BJ (cell line): ENCODE data around the gene GTF2IRD1. TPM values are rescaled to one million over a fixed set of nuclear protein-coding genes. Genes with fewer than 3 reads are reported as not detected.
A peak's percentile ranks its signal among the peaks of the same experiment; 100 is the strongest.

Source experiments
- CTCF ChIA-PET: fragments of 350-600 bp; formaldehyde crosslinking; extraction: SDS; loops from one replicate; lab custom pipeline; 2021; ENCODE audit warnings: antibody characterized with exemption, inconsistent platforms; lab: Yijun Ruan, JAX
- POLR2A ChIA-PET: fragments of 300-600 bp; sonication (Branson Sonifier 250); formaldehyde crosslinking; extraction: SDS; loops from one replicate; lab custom pipeline; 2021; ENCODE audit warnings: antibody characterized with exemption; lab: Charles Lee
- DNase-seq: peaks from one replicate; pipeline ENCODE4 v3.0.0-alpha.2; 2011; ENCODE audit warnings: low read depth
- H3K27me3 ChIP-seq: 2 replicates; pipeline ENCODE4 v1.6.0; 2011; ENCODE audit warnings: low read length; ENCODE audit not compliant: control insufficient read depth, insufficient read depth
- H3K36me3 ChIP-seq: 2 replicates; pipeline ENCODE4 v1.5.1; 2011; ENCODE audit warnings: low read length; ENCODE audit not compliant: control insufficient read depth, insufficient read depth
- H3K4me3 ChIP-seq: 2 replicates; pipeline ENCODE4 v1.5.1; 2011; ENCODE audit warnings: low read depth, mild to moderate bottlenecking, control low read depth, low read length
- polyA plus RNA-seq: library from polyadenylated mRNA; depleted of rRNA; stranded (reverse); fragments of >200 nt; gene quantifications from 2 replicates; pipeline ENCODE4 v1.2.3, GENCODE V29; 2011
- TF ChIP-seq, protein P1 (sequence below): IDR thresholded peaks from 2 replicates; pipeline ENCODE4 v1.5.1; 2011; ENCODE audit warnings: low read depth, mild to moderate bottlenecking, control low read depth, inconsistent platforms, low read length, moderate library complexity; ENCODE audit not compliant: insufficient read depth

GTF2IRD1 gene
- polyA plus RNA-seq, 1 experiment, result 29.0 TPM

DNA sequence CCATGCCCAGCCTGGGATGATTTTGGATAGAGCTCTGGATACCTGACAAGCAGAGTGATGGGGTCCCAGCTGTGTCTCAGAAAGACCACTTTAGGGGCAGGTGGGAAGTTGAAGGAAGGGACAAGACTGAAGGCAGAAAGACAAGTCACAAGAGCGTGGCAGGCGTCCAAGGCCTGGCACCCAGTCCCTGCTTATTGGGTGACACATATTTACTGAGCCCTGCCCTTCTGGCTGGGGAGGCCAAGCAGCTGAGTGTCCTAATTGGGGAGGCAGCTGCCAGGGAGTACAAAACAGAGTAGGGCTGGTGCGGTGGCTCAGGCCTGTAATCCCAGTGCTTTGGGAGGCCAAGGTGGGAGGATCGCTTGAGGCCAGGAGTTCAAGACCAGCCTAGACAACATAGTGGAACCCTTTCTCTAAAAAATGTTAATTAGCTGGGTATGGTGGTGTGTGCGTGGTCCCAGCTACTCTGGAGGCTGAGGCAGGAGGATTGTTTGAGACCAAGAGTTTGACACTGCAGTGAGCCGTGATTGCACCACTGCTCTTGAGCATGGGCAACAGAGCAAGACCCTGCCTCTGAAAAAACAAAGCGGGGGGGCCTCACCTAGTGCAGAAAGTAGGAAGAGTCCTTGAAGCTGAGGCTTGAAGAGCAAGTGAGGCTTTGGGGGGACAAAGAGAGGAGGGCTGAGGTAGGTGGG is 150.8 kb downstream of the GTF2IRD1 start:
- Histone ChIP-seq H3K36me3 (peaks cover 9% of the 10 kb centered on the region), H3K27me3 (no peaks in the 10 kb centered on the region), H3K4me3 (no peak overlapping the region)
- POLR2A ChIA-PET, result no interaction called here
- DNase-seq, result no peak
- TF ChIP-seq, protein P1, sequence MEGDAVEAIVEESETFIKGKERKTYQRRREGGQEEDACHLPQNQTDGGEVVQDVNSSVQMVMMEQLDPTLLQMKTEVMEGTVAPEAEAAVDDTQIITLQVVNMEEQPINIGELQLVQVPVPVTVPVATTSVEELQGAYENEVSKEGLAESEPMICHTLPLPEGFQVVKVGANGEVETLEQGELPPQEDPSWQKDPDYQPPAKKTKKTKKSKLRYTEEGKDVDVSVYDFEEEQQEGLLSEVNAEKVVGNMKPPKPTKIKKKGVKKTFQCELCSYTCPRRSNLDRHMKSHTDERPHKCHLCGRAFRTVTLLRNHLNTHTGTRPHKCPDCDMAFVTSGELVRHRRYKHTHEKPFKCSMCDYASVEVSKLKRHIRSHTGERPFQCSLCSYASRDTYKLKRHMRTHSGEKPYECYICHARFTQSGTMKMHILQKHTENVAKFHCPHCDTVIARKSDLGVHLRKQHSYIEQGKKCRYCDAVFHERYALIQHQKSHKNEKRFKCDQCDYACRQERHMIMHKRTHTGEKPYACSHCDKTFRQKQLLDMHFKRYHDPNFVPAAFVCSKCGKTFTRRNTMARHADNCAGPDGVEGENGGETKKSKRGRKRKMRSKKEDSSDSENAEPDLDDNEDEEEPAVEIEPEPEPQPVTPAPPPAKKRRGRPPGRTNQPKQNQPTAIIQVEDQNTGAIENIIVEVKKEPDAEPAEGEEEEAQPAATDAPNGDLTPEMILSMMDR, result no peak
- CTCF ChIA-PET, result interaction anchor here (0.6 to 1.4 kb wide), 3 partner anchors 17 to 187 kb away, joined by 3 to 4 read pairs (median 3); no protein-coding TSS in a partner anchor

DNA sequence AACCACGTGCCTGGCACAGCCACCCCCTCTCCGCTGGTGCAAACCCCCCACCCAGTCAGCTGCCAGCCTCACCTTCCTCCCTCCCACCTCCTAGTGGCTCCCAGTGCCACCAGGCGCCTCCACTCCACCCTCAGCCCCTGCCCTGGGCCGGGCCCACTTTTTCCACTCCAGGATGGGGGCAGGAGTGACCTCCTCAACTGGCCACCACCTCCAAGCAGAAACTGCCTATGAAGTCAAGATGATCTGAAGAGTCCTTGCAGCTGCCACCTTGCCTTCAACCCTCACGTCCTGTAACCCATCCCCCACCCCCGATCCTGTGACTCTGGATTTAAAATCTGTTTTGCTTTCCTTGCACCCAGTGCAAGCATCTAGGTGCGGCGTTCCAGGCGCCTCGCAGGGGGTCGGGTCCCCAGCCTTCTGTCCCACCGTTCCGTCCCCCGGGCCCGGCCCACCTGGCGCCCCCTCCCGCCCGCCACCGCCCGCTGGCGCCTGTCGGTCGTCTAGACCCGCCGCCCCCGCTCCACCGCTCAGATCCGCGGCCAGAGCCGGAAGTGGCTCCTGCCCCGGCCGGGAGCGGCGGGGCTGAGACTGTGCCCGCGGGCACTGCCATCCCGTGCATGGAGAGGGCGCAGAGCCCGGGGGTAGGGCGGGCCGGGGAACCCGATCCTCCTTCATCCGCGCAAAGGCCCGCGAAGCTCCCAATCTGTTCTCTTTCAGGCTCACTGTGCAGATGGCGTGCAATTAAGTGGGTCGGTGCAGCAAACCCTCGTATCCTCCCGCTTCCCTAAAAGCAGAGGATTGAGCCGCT is 152.6 kb downstream of the GTF2IRD1 start:
- no peaks in the 10 kb centered on the region for H3K27me3 ChIP-seq
- TF ChIP-seq, protein P1, result no peak
- ChIA-PET CTCF (no interaction called here), POLR2A (no interaction called here)
- H3K36me3 ChIP-seq, result peaks cover 3% of the 10 kb centered on the region; the same call in 1 of the 2 replicates
- DNase-seq, result no peak
- H3K4me3 ChIP-seq, result peak overlapping the region; percentile 28

DNA sequence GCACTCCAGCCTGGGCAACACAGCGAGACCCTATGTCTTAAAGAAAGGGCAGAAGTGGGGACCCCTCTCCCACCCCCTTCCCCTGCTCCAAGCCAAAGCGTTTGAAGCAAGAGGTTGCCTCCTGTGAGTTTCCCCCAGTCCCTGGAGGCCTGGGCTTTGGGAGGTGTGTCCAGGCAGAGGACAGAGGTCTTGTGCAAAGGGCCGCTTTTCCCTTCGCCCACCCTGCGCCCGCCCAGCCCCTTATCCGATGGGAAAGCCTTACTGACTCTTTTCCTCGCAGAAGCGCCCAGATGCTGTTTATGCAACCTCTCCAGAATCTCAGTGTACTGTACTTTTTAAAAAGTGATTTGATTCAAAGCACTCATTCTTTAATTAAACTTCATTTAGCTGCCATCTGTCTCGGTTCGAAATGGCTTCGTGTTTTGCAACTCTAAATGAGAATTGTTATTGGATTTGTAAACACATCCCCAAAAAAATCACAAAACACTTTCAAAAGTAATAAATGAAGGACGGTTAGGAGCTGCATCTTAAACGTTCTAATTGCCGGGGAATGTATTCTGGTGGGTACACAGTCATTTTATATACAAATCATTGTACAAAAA is 153.3 kb downstream of the GTF2IRD1 start:
- CTCF ChIA-PET, result interaction anchor here (0.6 to 1.1 kb wide), 2 partner anchors 24 to 25 kb away, joined by 3 read pairs; no protein-coding TSS in a partner anchor
- TF ChIP-seq, protein P1, result no peak
- Histone ChIP-seq H3K27me3 (no peaks in the 10 kb centered on the region), H3K36me3 (peaks cover 3% of the 10 kb centered on the region; the same call in 1 of the 2 replicates), H3K4me3 (peak overlapping the region; percentile 28; the same call in 1 of the 2 replicates)
- DNase-seq, result no peak
- POLR2A ChIA-PET, result no interaction called here

DNA sequence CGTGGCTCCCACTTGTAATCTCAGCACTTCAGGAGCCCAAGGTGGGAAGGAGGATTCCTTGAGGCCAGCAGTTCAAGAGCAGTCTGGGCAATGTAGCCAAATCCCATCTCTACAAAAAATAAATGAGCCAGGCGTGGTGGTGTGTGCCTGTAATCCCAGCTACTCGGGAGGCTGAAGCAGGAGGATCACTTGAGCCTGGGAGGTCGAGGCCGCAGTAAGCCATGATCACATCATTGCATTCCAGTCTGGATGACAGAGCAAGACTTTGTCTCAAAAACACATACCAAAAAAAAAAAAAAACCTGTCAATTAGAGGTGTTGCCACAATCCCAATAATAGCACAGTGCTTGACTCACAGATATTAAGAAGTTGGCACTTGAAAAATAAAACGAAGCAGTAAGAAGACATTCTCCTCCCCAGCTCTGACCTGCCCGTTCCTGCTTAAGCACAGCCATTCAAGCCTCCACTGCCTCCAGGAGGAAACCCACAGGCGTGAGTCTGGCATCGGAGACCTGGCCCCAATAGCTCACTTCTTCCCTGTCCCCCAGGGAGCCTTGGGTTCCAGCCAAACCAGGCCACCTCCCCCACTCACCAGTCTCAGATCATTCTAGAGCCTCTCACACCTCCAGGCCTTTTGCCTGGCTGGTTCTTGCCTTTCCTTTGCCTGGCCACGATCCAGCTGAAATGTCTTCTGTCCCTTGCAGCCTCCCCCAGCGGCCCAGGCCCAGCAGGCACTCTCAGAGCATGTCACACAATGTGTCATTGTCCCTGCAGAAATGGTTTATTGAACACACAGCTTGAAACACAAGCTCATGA is 158.5 kb downstream of the GTF2IRD1 start:
- Histone ChIP-seq H3K27me3 (no peaks in the 10 kb centered on the region), H3K36me3 (no peaks in the 10 kb centered on the region), H3K4me3 (no peak overlapping the region)
- TF ChIP-seq, protein P1, result no peak
- ChIA-PET CTCF (interaction anchor here (1.2 kb wide), 1 partner anchor 195 kb away, joined by 5 read pairs; no protein-coding TSS in a partner anchor), POLR2A (no interaction called here)
- DNase-seq, result no peak
